HepG2 (cell line): Measurements from ENCODE around the gene HEMK1.

Experiments used
- MEIS1 ChIP-seq: sonication (generic); formaldehyde crosslinking; IDR thresholded peaks from 2 replicates; pipeline ENCODE4 v1.9.0; 2021; ENCODE audit warnings: mild to moderate bottlenecking, missing genetic modification reagents, moderate library complexity, borderline replicate concordance
- ZNF3 ChIP-seq: IDR thresholded peaks from 2 replicates; pipeline ENCODE4 v1.7.0; 2017; ENCODE audit warnings: inconsistent platforms
- ZNF776 ChIP-seq: sonication (generic); formaldehyde crosslinking; IDR thresholded peaks from 2 replicates; pipeline ENCODE4 v1.4.0; 2020; ENCODE audit warnings: mild to moderate bottlenecking, missing genetic modification reagents

DNA sequence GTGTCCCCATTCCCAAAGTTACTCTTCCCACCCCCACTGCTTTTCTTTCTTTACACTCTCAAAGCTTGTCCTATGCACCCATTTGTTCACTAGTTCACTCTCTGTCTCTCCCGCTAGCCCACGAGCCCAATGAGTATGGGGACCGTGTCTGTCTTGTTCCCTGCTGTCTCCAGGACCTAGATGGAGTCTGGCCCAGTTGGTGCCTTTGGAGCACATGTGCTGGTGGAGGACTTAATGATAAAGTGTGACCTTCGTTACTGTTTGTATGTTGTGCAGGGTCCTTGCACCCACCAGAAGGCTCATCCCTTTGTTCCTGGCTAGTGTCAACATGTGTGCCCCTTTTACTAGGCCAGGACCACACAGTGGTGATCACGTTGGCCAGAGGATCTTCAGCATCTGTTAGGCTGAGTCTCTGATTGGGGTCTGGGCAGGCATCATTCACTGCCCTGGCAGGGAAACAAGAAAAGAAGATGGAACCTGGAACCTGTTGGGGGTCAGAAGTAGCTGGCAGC lies 34.8 kb downstream of the HEMK1 start:
- TF ChIP-seq ZNF3 (CRISPR knock-in tag) (no peak), ZNF776 (no peak), MEIS1 (CRISPR knock-in tag) (no peak)
